K562 (cell line): ENCODE measurements around the gene E2F3. TPM values are rescaled to one million over a fixed set of nuclear protein-coding genes. Genes with fewer than 3 reads are reported as not detected.

Experiments used
- ATF1 ChIP-seq, 2 experiments: fragments of 450-650 bp in 1 of 2; IDR thresholded peaks; 2 replicates each; pipeline ENCODE4 v1.6.1; 2016; ENCODE audit warnings: missing compliant biosample characterization in 1 of 2, missing genetic modification characterization in 1 of 2
- ZNF121 ChIP-seq: sonication (generic); formaldehyde crosslinking; conservative IDR thresholded peaks from 2 replicates; pipeline ENCODE4 v1.8.0; 2022; ENCODE audit warnings: missing genetic modification reagents
- ZNF644 ChIP-seq: fragments of 200-800 bp; sonication (Bioruptor generic); IDR thresholded peaks from 2 replicates; pipeline ENCODE4 v1.6.1; 2016; ENCODE audit warnings: low read depth, missing genetic modification characterization, missing compliant biosample characterization
- polyA plus RNA-seq, 8 experiments: library from polyadenylated mRNA; depleted of rRNA in 4 of 8; stranded (reverse) in 5 of 8; unstranded in 3 of 8; fragments of >200 nt; fragmentation: Nextera tagmentation in 2 of 8; fragmentation: Illumina TruSeq in 1 of 8; extraction: Ambion mirVana in 2 of 8; extraction: Trizol in 1 of 8; gene quantifications; 2 replicates each; pipeline versions ENCODE4 v1.2.1 to v1.2.3, GENCODE V29; 2011 to 2014; ENCODE audit warnings: inconsistent platforms in 1 of 8, missing spikeins in 1 of 8
- total RNA-seq, 7 experiments: library from RNA; depleted of rRNA in 6 of 7; stranded (reverse); fragments of >200 nt in 6 of 7; fragmentation: Illumina TruSeq in 2 of 7; extraction: Trizol in 2 of 7; gene quantifications; 2 replicates each; pipeline versions ENCODE4 v1.2.1 to v1.2.3, GENCODE V29; 2011 to 2021; ENCODE audit warnings: low replicate concordance in 1 of 7
- TF ChIP-seq, protein P1 (sequence below), 2 experiments: IDR thresholded peaks; 2 replicates each; pipeline ENCODE4 v1.6.1; 2011; ENCODE audit warnings: borderline replicate concordance in 1 of 2, control low read depth in 1 of 2, low read depth in 1 of 2, low read length in 1 of 2, mild to moderate bottlenecking in 1 of 2, mixed read lengths in 1 of 2, moderate library complexity in 1 of 2; ENCODE audit not compliant: insufficient read depth in 1 of 2, insufficient read length in 1 of 2, poor library complexity in 1 of 2, severe bottlenecking in 1 of 2; ENCODE audit errors: extremely low read depth in 1 of 2
- TF ChIP-seq, protein P2 (sequence below), 2 experiments: fragments of 450-650 bp in 1 of 2; sonication (generic) in 1 of 2; formaldehyde crosslinking in 1 of 2; IDR thresholded peaks; 2 replicates each; pipeline versions ENCODE4 v1.7.1 to v1.9.0; 2016 to 2022; ENCODE audit warnings: inconsistent platforms in 1 of 2, mild to moderate bottlenecking in 1 of 2, missing genetic modification reagents in 1 of 2
- TF ChIP-seq, protein P3 (sequence below), 3 experiments: IDR thresholded peaks in 2 of 3; conservative IDR thresholded peaks in 1 of 3; 2 replicates each; pipeline ENCODE4 v1.5.1; 2011 to 2012; ENCODE audit warnings: low read length in 3 of 3, mild to moderate bottlenecking in 3 of 3, control low read depth in 2 of 3, improper control_type of control experiment in 1 of 3, inconsistent platforms in 1 of 3, low read depth in 1 of 3, mixed read lengths in 1 of 3, moderate library complexity in 1 of 3; ENCODE audit not compliant: insufficient read depth in 2 of 3

E2F3 gene
- total and polyA plus RNA-seq, 9 of the 15 experiments (the other 6 are each of a cell fraction or from before 2014, with no cell fraction given), result 11.1 to 44.7 (median 27.2) TPM

DNA sequence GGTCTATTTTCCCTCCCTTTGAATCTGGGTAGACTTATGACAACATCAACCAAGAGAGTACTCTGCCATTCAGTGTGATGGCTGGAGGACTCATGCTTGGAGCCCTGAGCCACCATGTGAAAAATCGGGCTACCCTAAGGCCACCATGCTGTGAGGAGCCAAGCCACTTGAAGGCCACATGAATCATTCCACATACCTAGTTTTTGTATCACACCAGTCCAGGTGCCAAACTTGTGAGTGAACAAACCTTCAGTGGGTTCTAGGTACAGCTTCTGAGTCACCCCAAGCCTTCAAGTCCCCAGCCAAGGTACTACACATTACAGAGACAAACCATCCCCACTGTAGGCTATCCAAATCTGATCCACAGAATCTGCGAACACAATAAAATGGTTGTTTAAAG, 37.4 kb upstream of the E2F3 start (continued):
- TF ChIP-seq, protein P1, sequence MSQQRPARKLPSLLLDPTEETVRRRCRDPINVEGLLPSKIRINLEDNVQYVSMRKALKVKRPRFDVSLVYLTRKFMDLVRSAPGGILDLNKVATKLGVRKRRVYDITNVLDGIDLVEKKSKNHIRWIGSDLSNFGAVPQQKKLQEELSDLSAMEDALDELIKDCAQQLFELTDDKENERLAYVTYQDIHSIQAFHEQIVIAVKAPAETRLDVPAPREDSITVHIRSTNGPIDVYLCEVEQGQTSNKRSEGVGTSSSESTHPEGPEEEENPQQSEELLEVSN (IDR thresholded peaks at IDR 0.05; ENCODE audit: borderline replicate concordance in 1 of 2, extremely low read depth in 1 of 2, insufficient read depth in 1 of 2, insufficient read length in 1 of 2, low read depth in 1 of 2, low read length in 1 of 2, poor library complexity in 1 of 2, severe bottlenecking in 1 of 2), result no peak
- TF ChIP-seq ZNF121 (CRISPR knock-in tag) (no peak), ATF1 (CRISPR knock-in tag; IDR thresholded peaks at IDR 0.05) (no peak), ATF1 (tag; IDR thresholded peaks at IDR 0.05) (no peak), ZNF644 (tag) (no peak)
- TF ChIP-seq, protein P2, sequence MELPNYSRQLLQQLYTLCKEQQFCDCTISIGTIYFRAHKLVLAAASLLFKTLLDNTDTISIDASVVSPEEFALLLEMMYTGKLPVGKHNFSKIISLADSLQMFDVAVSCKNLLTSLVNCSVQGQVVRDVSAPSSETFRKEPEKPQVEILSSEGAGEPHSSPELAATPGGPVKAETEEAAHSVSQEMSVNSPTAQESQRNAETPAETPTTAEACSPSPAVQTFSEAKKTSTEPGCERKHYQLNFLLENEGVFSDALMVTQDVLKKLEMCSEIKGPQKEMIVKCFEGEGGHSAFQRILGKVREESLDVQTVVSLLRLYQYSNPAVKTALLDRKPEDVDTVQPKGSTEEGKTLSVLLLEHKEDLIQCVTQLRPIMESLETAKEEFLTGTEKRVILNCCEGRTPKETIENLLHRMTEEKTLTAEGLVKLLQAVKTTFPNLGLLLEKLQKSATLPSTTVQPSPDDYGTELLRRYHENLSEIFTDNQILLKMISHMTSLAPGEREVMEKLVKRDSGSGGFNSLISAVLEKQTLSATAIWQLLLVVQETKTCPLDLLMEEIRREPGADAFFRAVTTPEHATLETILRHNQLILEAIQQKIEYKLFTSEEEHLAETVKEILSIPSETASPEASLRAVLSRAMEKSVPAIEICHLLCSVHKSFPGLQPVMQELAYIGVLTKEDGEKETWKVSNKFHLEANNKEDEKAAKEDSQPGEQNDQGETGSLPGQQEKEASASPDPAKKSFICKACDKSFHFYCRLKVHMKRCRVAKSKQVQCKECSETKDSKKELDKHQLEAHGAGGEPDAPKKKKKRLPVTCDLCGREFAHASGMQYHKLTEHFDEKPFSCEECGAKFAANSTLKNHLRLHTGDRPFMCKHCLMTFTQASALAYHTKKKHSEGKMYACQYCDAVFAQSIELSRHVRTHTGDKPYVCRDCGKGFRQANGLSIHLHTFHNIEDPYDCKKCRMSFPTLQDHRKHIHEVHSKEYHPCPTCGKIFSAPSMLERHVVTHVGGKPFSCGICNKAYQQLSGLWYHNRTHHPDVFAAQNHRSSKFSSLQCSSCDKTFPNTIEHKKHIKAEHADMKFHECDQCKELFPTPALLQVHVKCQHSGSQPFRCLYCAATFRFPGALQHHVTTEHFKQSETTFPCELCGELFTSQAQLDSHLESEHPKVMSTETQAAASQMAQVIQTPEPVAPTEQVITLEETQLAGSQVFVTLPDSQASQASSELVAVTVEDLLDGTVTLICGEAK (IDR thresholded peaks at IDR 0.05), result no peak
- TF ChIP-seq, protein P2 (CRISPR knock-in tag; IDR thresholded peaks at IDR 0.05), result no peak
- TF ChIP-seq, protein P3, sequence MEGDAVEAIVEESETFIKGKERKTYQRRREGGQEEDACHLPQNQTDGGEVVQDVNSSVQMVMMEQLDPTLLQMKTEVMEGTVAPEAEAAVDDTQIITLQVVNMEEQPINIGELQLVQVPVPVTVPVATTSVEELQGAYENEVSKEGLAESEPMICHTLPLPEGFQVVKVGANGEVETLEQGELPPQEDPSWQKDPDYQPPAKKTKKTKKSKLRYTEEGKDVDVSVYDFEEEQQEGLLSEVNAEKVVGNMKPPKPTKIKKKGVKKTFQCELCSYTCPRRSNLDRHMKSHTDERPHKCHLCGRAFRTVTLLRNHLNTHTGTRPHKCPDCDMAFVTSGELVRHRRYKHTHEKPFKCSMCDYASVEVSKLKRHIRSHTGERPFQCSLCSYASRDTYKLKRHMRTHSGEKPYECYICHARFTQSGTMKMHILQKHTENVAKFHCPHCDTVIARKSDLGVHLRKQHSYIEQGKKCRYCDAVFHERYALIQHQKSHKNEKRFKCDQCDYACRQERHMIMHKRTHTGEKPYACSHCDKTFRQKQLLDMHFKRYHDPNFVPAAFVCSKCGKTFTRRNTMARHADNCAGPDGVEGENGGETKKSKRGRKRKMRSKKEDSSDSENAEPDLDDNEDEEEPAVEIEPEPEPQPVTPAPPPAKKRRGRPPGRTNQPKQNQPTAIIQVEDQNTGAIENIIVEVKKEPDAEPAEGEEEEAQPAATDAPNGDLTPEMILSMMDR (IDR thresholded peaks at IDR 0.05 in 2 of 3, conservative IDR thresholded peaks at IDR 0.05 in 1 of 3; ENCODE audit: insufficient read depth in 2 of 3, low read depth in 1 of 3, low read length in 3 of 3), result no peak
- TF ChIP-seq, all 486 proteins: peak for 0
